SK-N-SH (cell line): Measurements from ENCODE around the gene COL4A2. TPM values are rescaled to one million over a fixed set of nuclear protein-coding genes. Genes with fewer than 3 reads are reported as not detected.
A peak's percentile ranks its signal among the peaks of the same experiment; 100 is the strongest.

Source experiments
- CTCF ChIA-PET: fragments of 300-600, 350-600 bp; formaldehyde crosslinking; extraction: SDS; loops from one replicate; lab custom pipeline; 2021; lab: Yijun Ruan, JAX
- POLR2A ChIA-PET: fragments of 350-600 bp; sonication (Branson Sonifier 250); formaldehyde crosslinking; extraction: SDS; loops from one replicate; lab custom pipeline; 2020; ENCODE audit warnings: antibody characterized with exemption, inconsistent platforms; lab: Yijun Ruan, JAX
- DNase-seq: peaks from one replicate; pipeline ENCODE4 v3.0.0; 2012
- H2AFZ ChIP-seq: fragments of 200-600 bp; sonication (generic); 2 replicates; pipeline ENCODE4 v1.8.1; 2016; ENCODE audit warnings: antibody characterized with exemption, mild to moderate bottlenecking, low read depth
- H3F3A ChIP-seq: fragments of 200-600 bp; sonication (generic); replicated peaks from 2 replicates; pipeline ENCODE3; 2016; ENCODE audit warnings: antibody characterized with exemption, mild to moderate bottlenecking; ENCODE audit not compliant: insufficient read depth
- H3K27ac ChIP-seq, 2 experiments: fragments of 200-500 bp in 1 of 2; fragments of 200-600 bp in 1 of 2; sonication (Bioruptor generic) in 1 of 2; sonication (generic), shearing (Covaris generic) in 1 of 2; 2 replicates each; pipeline versions ENCODE4 v1.5.1 to v1.6.1; 2014 to 2016; ENCODE audit warnings: low read depth in 2 of 2, inconsistent platforms in 1 of 2, low read length in 1 of 2, mild to moderate bottlenecking in 1 of 2, mixed read lengths in 1 of 2
- H3K27me3 ChIP-seq: fragments of 200-600 bp; sonication (generic), shearing (Covaris generic); 2 replicates; pipeline ENCODE4 v1.6.1; 2016; ENCODE audit warnings: mixed run types; ENCODE audit not compliant: insufficient read depth
- H3K36me3 ChIP-seq, 2 experiments: fragments of 200-500 bp in 1 of 2; fragments of 200-600 bp in 1 of 2; sonication (Bioruptor generic) in 1 of 2; sonication (generic) in 1 of 2; replicated peaks in 1 of 2; 2 replicates each; pipeline versions ENCODE3 to v1.5.1; 2014 to 2016; ENCODE audit warnings: low read length in 1 of 2, mild to moderate bottlenecking in 1 of 2; ENCODE audit not compliant: insufficient read depth in 2 of 2, control insufficient read depth in 1 of 2
- H3K4me1 ChIP-seq, 2 experiments: fragments of 200-500 bp in 1 of 2; fragments of 200-600 bp in 1 of 2; sonication (Bioruptor generic) in 1 of 2; sonication (generic), shearing (Covaris generic) in 1 of 2; 2 replicates each; pipeline versions ENCODE4 v1.5.1 to v1.6.1; 2014 to 2016; ENCODE audit warnings: low read depth in 1 of 2, low read length in 1 of 2, mixed run types in 1 of 2; ENCODE audit not compliant: insufficient read depth in 2 of 2, control insufficient read depth in 1 of 2
- H3K4me2 ChIP-seq: fragments of 200-600 bp; sonication (generic), shearing (Covaris generic); 2 replicates; pipeline ENCODE4 v1.6.1; 2017; ENCODE audit warnings: mixed run types
- H3K4me3 ChIP-seq, 2 experiments: fragments of 200-500 bp in 1 of 2; fragments of 200-600 bp in 1 of 2; sonication (Bioruptor generic) in 1 of 2; sonication (generic), shearing (Covaris generic) in 1 of 2; 2 replicates each; pipeline versions ENCODE4 v1.5.1 to v1.8.1; 2014 to 2016; ENCODE audit warnings: low read depth in 2 of 2, inconsistent platforms in 1 of 2, low read length in 1 of 2, mild to moderate bottlenecking in 1 of 2, mixed read lengths in 1 of 2, moderate library complexity in 1 of 2
- H3K79me2 ChIP-seq: fragments of 200-600 bp; sonication (generic); 2 replicates; pipeline ENCODE4 v1.8.1; 2017; ENCODE audit warnings: mild to moderate bottlenecking; ENCODE audit not compliant: insufficient read depth
- H3K9ac ChIP-seq: fragments of 200-600 bp; sonication (generic); 2 replicates; pipeline ENCODE4 v1.6.1; 2017; ENCODE audit warnings: mixed run types
- H3K9me2 ChIP-seq: fragments of 200-600 bp; sonication (generic); 2 replicates; pipeline ENCODE4 v1.6.1; 2017; ENCODE audit warnings: mixed run types
- H3K9me3 ChIP-seq: fragments of 200-600 bp; sonication (generic); 2 replicates; pipeline ENCODE4 v1.6.1; 2017; ENCODE audit warnings: mixed run types, mild to moderate bottlenecking, moderate library complexity
- H4K20me1 ChIP-seq: fragments of 200-600 bp; sonication (generic); 2 replicates; pipeline ENCODE4 v1.6.1; 2017; ENCODE audit warnings: mild to moderate bottlenecking, mixed run types; ENCODE audit not compliant: insufficient read depth
- CHD2 ChIP-seq: fragments of 150-350 bp; IDR thresholded peaks from 2 replicates; pipeline ENCODE4 v1.6.1; 2018; ENCODE audit warnings: low read length; ENCODE audit not compliant: partially characterized antibody
- ELF1 ChIP-seq: IDR thresholded peaks from 2 replicates; pipeline ENCODE4 v1.4.0; 2012
- EP300 ChIP-seq, 2 experiments: IDR thresholded peaks; 2 replicates each; pipeline versions ENCODE4 v1.4.0 to v1.6.1; 2012; ENCODE audit warnings: borderline replicate concordance in 1 of 2, low read depth in 1 of 2, low read length in 1 of 2
- FOSL2 ChIP-seq: IDR thresholded peaks from 2 replicates; pipeline ENCODE4 v1.4.0; 2012; ENCODE audit warnings: low read depth, mild to moderate bottlenecking, moderate library complexity, borderline replicate concordance
- FOXM1 ChIP-seq: IDR thresholded peaks from 2 replicates; pipeline ENCODE4 v1.4.0; 2012; ENCODE audit warnings: low read depth, mild to moderate bottlenecking
- JUND ChIP-seq: IDR thresholded peaks from 2 replicates; pipeline ENCODE4 v1.4.0; 2012
- NFIC ChIP-seq: IDR thresholded peaks from 2 replicates; pipeline ENCODE4 v1.4.0; 2012; ENCODE audit warnings: borderline replicate concordance
- NRF1 ChIP-seq: IDR thresholded peaks from 2 replicates; pipeline ENCODE4 v1.6.1; 2012; ENCODE audit warnings: low read depth, mild to moderate bottlenecking, low read length
- POLR2AphosphoS5 ChIP-seq: IDR thresholded peaks from 2 replicates; pipeline ENCODE4 v1.6.1; 2012; ENCODE audit warnings: low read depth, low read length
- RAD21 ChIP-seq: IDR thresholded peaks from 2 replicates; pipeline ENCODE4 v1.6.1; 2012; ENCODE audit warnings: mild to moderate bottlenecking, low read length
- RCOR1 ChIP-seq: fragments of 150-350 bp; IDR thresholded peaks from 2 replicates; pipeline ENCODE4 v1.6.1; 2017; ENCODE audit warnings: antibody characterized with exemption, low read length
- RXRA ChIP-seq: IDR thresholded peaks from 2 replicates; pipeline ENCODE4 v1.4.0; 2012; ENCODE audit warnings: low read depth, mild to moderate bottlenecking, borderline replicate concordance
- TAF1 ChIP-seq: IDR thresholded peaks from 2 replicates; pipeline ENCODE4 v1.6.1; 2012; ENCODE audit warnings: low read depth, mild to moderate bottlenecking, low read length, moderate library complexity, borderline replicate concordance
- WGBS: methylation state at CpG from one replicate; pipeline ENCODE4 v1.1.6; 2017; ENCODE audit warnings: low lambda C conversion rate; 5-methylcytosine and 5-hydroxymethylcytosine counted together
- polyA plus RNA-seq, 3 experiments: library from polyadenylated mRNA; depleted of rRNA; stranded (reverse); fragments of >200 nt; gene quantifications; 2 replicates each; pipeline ENCODE4 v1.2.3, GENCODE V29; 2012
- TF ChIP-seq, protein P1 (sequence below): fragments of 200-600 bp; sonication (generic); IDR thresholded peaks from 2 replicates; pipeline ENCODE4 v1.6.1; 2017; ENCODE audit warnings: antibody characterized with exemption, mild to moderate bottlenecking, moderate library complexity
- TF ChIP-seq, protein P2 (sequence below): fragments of 150-350 bp; IDR thresholded peaks from 2 replicates; pipeline ENCODE4 v1.6.1; 2016; ENCODE audit warnings: mild to moderate bottlenecking, low read depth, low read length
- TF ChIP-seq, protein P3 (sequence below): IDR thresholded peaks from 2 replicates; pipeline ENCODE4 v1.4.0; 2012; ENCODE audit warnings: low read depth, borderline replicate concordance
- TF ChIP-seq, protein P4 (sequence below): IDR thresholded peaks from 2 replicates; pipeline ENCODE4 v1.4.0; 2012; ENCODE audit warnings: low read depth, borderline replicate concordance
- TF ChIP-seq, protein P5 (sequence below): fragments of 150-350 bp; IDR thresholded peaks from 2 replicates; pipeline ENCODE4 v1.6.1; 2017; ENCODE audit warnings: antibody characterized with exemption, low read length, low read depth, borderline replicate concordance

The COL4A2 gene
- polyA plus RNA-seq, 1 of the 3 experiments (the other 2 are of a cell fraction), result 137 TPM

DNA sequence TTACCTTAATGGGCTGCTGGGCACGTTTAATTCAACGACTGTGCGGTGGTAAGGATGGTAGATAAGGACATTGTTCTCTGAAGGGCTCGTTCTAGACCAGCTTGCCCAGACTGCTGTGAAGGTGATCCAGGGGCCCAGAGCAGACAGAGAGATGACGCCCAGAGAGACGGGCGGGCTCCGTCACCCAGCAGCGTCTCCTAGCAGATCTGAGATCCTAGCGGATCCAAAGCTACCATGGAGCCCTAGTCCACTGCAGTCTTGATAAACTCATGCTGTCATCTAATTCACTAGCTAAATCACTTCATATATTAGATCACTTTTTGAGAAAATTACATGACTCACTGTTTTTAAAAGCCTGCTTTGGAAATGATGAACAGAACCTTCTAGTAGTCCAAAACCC lies 21.5 kb downstream of the COL4A2 start:
- H3K27me3 ChIP-seq, result no peaks in the 10 kb centered on the region
- peaks cover 0 to 3% of the 10 kb centered on the region in 2 experiments for H3K36me3 ChIP-seq
- no peak overlapping the region for H3K4me3 ChIP-seq
- no peaks in the 10 kb centered on the region for H4K20me1 ChIP-seq
- peak overlapping the region in 1 of 2 experiments; percentile 61; a peak in 1 of 4 replicates for H3K27ac ChIP-seq
- H3K4me2 ChIP-seq, result no peak overlapping the region
- peaks cover 17 to 64% of the 10 kb centered on the region in 2 experiments; a peak in 3 of 4 replicates for H3K4me1 ChIP-seq
- H3K9me2 ChIP-seq, result no peaks in the 10 kb centered on the region
- ChIA-PET CTCF (no interaction called here), POLR2A (no interaction called here)
- no peak for DNase-seq
- TF ChIP-seq, protein P1, sequence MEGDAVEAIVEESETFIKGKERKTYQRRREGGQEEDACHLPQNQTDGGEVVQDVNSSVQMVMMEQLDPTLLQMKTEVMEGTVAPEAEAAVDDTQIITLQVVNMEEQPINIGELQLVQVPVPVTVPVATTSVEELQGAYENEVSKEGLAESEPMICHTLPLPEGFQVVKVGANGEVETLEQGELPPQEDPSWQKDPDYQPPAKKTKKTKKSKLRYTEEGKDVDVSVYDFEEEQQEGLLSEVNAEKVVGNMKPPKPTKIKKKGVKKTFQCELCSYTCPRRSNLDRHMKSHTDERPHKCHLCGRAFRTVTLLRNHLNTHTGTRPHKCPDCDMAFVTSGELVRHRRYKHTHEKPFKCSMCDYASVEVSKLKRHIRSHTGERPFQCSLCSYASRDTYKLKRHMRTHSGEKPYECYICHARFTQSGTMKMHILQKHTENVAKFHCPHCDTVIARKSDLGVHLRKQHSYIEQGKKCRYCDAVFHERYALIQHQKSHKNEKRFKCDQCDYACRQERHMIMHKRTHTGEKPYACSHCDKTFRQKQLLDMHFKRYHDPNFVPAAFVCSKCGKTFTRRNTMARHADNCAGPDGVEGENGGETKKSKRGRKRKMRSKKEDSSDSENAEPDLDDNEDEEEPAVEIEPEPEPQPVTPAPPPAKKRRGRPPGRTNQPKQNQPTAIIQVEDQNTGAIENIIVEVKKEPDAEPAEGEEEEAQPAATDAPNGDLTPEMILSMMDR, result no peak
- TF ChIP-seq TAF1, result no peak
- TF ChIP-seq RCOR1, result no peak
- TF ChIP-seq FOSL2, result no peak
- no peak for TF ChIP-seq CHD2
- no peak for TF ChIP-seq RXRA
- TF ChIP-seq, protein P2, sequence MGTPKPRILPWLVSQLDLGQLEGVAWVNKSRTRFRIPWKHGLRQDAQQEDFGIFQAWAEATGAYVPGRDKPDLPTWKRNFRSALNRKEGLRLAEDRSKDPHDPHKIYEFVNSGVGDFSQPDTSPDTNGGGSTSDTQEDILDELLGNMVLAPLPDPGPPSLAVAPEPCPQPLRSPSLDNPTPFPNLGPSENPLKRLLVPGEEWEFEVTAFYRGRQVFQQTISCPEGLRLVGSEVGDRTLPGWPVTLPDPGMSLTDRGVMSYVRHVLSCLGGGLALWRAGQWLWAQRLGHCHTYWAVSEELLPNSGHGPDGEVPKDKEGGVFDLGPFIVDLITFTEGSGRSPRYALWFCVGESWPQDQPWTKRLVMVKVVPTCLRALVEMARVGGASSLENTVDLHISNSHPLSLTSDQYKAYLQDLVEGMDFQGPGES, result no peak
- no peak for TF ChIP-seq NFIC
- no peak for TF ChIP-seq FOXM1
- no peak for TF ChIP-seq RAD21
- TF ChIP-seq, protein P3, sequence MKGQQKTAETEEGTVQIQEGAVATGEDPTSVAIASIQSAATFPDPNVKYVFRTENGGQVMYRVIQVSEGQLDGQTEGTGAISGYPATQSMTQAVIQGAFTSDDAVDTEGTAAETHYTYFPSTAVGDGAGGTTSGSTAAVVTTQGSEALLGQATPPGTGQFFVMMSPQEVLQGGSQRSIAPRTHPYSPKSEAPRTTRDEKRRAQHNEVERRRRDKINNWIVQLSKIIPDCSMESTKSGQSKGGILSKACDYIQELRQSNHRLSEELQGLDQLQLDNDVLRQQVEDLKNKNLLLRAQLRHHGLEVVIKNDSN, result no peak
- TF ChIP-seq JUND, result no peak
- TF ChIP-seq EP300 (IDR thresholded peaks at IDR 0.05; ENCODE audit: borderline replicate concordance in 1 of 2, low read depth in 1 of 2, low read length in 1 of 2), result no peak
- TF ChIP-seq ELF1, result no peak
- TF ChIP-seq, protein P4, sequence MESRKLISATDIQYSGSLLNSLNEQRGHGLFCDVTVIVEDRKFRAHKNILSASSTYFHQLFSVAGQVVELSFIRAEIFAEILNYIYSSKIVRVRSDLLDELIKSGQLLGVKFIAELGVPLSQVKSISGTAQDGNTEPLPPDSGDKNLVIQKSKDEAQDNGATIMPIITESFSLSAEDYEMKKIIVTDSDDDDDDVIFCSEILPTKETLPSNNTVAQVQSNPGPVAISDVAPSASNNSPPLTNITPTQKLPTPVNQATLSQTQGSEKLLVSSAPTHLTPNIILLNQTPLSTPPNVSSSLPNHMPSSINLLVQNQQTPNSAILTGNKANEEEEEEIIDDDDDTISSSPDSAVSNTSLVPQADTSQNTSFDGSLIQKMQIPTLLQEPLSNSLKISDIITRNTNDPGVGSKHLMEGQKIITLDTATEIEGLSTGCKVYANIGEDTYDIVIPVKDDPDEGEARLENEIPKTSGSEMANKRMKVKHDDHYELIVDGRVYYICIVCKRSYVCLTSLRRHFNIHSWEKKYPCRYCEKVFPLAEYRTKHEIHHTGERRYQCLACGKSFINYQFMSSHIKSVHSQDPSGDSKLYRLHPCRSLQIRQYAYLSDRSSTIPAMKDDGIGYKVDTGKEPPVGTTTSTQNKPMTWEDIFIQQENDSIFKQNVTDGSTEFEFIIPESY, result no peak
- TF ChIP-seq POLR2AphosphoS5, result no peak
- TF ChIP-seq, protein P5, sequence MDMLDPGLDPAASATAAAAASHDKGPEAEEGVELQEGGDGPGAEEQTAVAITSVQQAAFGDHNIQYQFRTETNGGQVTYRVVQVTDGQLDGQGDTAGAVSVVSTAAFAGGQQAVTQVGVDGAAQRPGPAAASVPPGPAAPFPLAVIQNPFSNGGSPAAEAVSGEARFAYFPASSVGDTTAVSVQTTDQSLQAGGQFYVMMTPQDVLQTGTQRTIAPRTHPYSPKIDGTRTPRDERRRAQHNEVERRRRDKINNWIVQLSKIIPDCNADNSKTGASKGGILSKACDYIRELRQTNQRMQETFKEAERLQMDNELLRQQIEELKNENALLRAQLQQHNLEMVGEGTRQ, result no peak
- TF ChIP-seq NRF1, result no peak
- TF ChIP-seq, all 33 proteins: peak for 0
- Histone ChIP-seq H3K9ac (no peak overlapping the region), H3K79me2 (peaks cover 98% of the 10 kb centered on the region), H3K9me3 (no peaks in the 10 kb centered on the region), H2AFZ (no peak overlapping the region), H3F3A (peaks cover 19% of the 10 kb centered on the region)
- 92% methylated on average over 10 of the region's 10 CpGs for WGBS
